NB4 (cell line): Measurements from ENCODE around the gene CARD18.

Source experiments
- DNase-seq: peaks from one replicate; pipeline ENCODE4 v3.0.0; 2010; ENCODE audit warnings: low read depth
- H3K4me3 ChIP-seq: one replicate; pipeline ENCODE4 v1.5.1; 2011; ENCODE audit warnings: mild to moderate bottlenecking, low read depth, low read length, moderate library complexity
- MYC ChIP-seq: IDR thresholded peaks from 2 replicates; pipeline ENCODE4 v1.6.1; 2011; ENCODE audit warnings: low read depth, low read length
- POLR2A ChIP-seq: IDR thresholded peaks from 2 replicates; pipeline ENCODE4 v1.6.1; 2011; ENCODE audit warnings: mild to moderate bottlenecking; ENCODE audit not compliant: insufficient read length; ENCODE audit errors: extremely low read depth
- TF ChIP-seq, protein P1 (sequence below): IDR thresholded peaks from 2 replicates; pipeline ENCODE4 v1.6.1; 2011; ENCODE audit warnings: low read depth, low read length
- TF ChIP-seq, protein P2 (sequence below): IDR thresholded peaks from one replicate; pipeline ENCODE4 v1.5.1; 2012; ENCODE audit warnings: low read depth, low read length

The CARD18 gene, protein sequence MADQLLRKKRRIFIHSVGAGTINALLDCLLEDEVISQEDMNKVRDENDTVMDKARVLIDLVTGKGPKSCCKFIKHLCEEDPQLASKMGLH

DNA sequence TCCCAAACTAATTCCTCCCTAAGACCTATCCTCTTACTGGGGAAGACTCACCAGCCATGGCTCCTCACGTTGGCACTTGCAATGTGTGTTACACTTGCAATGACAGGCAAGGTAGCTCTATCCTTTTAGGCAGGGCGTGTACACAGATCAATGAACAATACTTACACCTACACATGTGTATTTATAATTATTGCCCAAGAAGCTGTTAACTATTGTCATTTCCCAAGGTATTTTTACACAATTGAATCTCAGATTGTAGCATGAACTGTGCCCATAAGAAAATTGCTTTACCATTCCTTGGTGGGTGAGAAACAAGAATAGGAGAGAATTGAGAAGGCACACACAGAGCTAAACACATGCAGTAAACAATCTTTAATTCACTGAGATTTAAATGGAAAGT lies at the start of gene CARD18:
CARD18 (minus strand) TSS at position 101 of the 400 bp plus-strand sequence; CDS start at position 58, 43 bp downstream.
- DNase-seq, result no peak
- no peak within 1 kb of the TSS for H3K4me3 ChIP-seq
- TF ChIP-seq POLR2A (no peak), MYC (no peak)
- TF ChIP-seq, protein P1, sequence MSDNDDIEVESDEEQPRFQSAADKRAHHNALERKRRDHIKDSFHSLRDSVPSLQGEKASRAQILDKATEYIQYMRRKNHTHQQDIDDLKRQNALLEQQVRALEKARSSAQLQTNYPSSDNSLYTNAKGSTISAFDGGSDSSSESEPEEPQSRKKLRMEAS, result no peak
- TF ChIP-seq, protein P2, sequence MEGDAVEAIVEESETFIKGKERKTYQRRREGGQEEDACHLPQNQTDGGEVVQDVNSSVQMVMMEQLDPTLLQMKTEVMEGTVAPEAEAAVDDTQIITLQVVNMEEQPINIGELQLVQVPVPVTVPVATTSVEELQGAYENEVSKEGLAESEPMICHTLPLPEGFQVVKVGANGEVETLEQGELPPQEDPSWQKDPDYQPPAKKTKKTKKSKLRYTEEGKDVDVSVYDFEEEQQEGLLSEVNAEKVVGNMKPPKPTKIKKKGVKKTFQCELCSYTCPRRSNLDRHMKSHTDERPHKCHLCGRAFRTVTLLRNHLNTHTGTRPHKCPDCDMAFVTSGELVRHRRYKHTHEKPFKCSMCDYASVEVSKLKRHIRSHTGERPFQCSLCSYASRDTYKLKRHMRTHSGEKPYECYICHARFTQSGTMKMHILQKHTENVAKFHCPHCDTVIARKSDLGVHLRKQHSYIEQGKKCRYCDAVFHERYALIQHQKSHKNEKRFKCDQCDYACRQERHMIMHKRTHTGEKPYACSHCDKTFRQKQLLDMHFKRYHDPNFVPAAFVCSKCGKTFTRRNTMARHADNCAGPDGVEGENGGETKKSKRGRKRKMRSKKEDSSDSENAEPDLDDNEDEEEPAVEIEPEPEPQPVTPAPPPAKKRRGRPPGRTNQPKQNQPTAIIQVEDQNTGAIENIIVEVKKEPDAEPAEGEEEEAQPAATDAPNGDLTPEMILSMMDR, result no peak

DNA sequence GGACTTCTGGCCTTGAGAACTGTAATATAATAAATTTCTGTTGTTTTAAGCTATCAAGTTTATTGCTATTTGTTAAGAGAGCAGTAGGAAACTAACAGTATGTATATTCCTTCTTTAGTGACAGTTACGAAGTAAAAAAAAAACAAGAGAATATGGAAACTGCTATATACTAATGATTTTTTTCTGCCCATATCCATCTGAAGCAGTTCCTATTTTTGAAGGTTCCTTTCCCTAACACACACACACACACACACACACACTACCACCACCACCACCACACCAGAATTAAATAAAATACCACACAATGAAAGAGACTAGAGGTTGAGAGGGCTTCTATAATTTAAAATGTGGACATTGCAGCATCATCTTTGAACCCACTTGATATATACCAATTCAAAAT lies 44.4 kb upstream of the CARD18 start:
- TF ChIP-seq POLR2A, result no peak
- TF ChIP-seq, protein P1, result no peak
- TF ChIP-seq, protein P2, result no peak
- TF ChIP-seq MYC, result no peak
- DNase-seq, result no peak
- no peak overlapping the region for H3K4me3 ChIP-seq

DNA sequence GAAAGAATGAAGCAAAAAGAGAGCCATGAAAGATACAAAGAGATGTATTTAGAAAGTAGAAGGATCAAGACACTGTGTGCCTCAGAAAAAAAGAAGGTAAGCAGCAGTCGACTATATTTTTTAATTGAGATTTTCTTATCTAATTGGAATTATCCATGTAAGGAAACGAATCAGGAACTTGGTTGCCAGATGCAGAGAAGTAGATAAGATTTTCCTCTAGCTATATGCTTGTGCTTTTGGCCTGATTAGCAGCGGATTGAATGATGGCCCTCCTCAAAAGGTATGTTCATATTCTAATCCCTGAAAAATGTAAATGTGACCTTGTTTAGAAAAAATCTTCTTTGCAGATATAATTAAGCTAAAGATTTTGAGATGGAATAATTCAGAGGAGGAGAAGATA lies 43.9 kb upstream of the CARD18 start:
- no peak for DNase-seq

DNA sequence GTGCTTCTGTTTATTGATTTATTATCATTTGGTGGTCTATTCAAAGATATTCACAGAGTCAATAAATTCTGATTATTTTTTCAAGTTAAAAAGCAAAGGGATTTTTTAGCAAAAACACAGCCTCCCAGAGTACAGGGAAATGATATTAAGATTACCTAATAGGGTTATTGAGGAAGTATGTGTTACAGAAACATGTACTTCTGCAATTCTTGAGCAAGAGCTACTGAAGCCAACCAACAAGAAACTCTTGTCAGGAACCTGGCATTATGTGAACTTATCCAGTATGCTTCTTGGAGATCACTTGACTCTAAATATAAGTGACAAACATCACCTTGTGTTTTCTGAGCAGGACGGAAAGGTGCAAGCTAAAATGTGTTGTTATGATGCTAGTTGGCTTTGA lies 42.0 kb upstream of the CARD18 start:
- TF ChIP-seq, protein P1, result no peak
- TF ChIP-seq POLR2A (no peak), MYC (no peak)
- TF ChIP-seq, protein P2, result no peak
- DNase-seq, result peak; percentile 80
- H3K4me3 ChIP-seq, result no peak overlapping the region

More for the DNA sequence above, 43.9 kb upstream of the CARD18 start:
- TF ChIP-seq POLR2A, result no peak
- TF ChIP-seq, protein P1, result no peak
- no peak for TF ChIP-seq MYC
- TF ChIP-seq, protein P2, result no peak
- H3K4me3 ChIP-seq, result no peak overlapping the region

DNA sequence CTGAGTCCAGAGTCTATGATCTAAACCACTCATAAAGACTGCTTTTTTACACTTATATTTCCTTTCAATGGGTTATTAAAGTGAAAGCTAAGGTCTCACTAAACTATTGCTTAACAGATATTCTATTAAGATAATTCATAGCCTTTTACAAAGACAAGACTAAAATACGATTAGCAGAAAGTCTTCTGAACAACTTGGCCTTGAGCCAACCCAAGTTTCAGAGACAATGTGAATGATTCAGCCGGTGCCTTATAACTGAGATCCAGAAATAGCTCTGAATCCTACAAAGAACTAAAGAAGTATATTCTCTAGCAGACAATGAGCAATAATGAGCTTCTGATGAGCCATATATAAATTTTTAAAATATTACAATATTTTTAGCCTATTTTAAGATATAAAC lies 41.5 kb upstream of the CARD18 start:
- H3K4me3 ChIP-seq, result no peak overlapping the region
- peak; percentile 42 for DNase-seq
- TF ChIP-seq, protein P1, result no peak
- TF ChIP-seq, protein P2, result no peak
- TF ChIP-seq MYC (no peak), POLR2A (no peak)
